SU-DHL-6 (cell line): ENCODE data around the gene TOM1L2.

Experiments used
- H2AFZ ChIP-seq: fragments of 200-600 bp; sonication (generic); 2 replicates; pipeline ENCODE4 v1.6.1; 2014; ENCODE audit warnings: low read depth, mild to moderate bottlenecking, moderate library complexity, mixed read lengths, antibody characterized with exemption, low read length; ENCODE audit not compliant: severe bottlenecking
- H3F3A ChIP-seq: fragments of 200-600 bp; shearing (Covaris generic); 2 replicates; pipeline ENCODE4 v1.6.0; 2016; ENCODE audit warnings: antibody characterized with exemption, mild to moderate bottlenecking; ENCODE audit not compliant: insufficient read depth
- H3K27ac ChIP-seq: fragments of 200-600 bp; sonication (generic); 2 replicates; pipeline ENCODE4 v1.5.1; 2016; ENCODE audit warnings: low read depth, mild to moderate bottlenecking, low read length, moderate library complexity, mixed read lengths
- H3K27me3 ChIP-seq: fragments of 200-600 bp; sonication (generic), shearing (Covaris generic); 2 replicates; pipeline ENCODE4 v1.6.0; 2014; ENCODE audit warnings: mild to moderate bottlenecking, low read length
- H3K36me3 ChIP-seq: fragments of 200-600 bp; sonication (generic); 2 replicates; pipeline ENCODE4 v1.6.1; 2014; ENCODE audit warnings: mild to moderate bottlenecking, low read length, mixed read lengths
- H3K4me2 ChIP-seq: fragments of 300-600, 200-600 bp; shearing (Covaris generic), sonication (generic); 2 replicates; pipeline ENCODE4 v1.6.0; 2014; ENCODE audit warnings: low read length, low read depth, mild to moderate bottlenecking; ENCODE audit not compliant: poor library complexity, severe bottlenecking
- H3K4me3 ChIP-seq: fragments of 200-600 bp; sonication (generic); 2 replicates; pipeline ENCODE4 v1.5.1; 2014; ENCODE audit warnings: antibody characterized with exemption, low read length, mild to moderate bottlenecking, mixed read lengths; ENCODE audit not compliant: insufficient read depth, poor library complexity, severe bottlenecking
- H3K79me2 ChIP-seq: fragments of 200-600 bp; sonication (generic); 2 replicates; pipeline ENCODE4 v1.6.1; 2014; ENCODE audit warnings: mild to moderate bottlenecking, low read length, moderate library complexity; ENCODE audit not compliant: insufficient read depth
- H3K9ac ChIP-seq: fragments of 200-600 bp; sonication (generic); 2 replicates; pipeline ENCODE4 v1.7.0; 2014; ENCODE audit warnings: mild to moderate bottlenecking, low read length
- H3K9me2 ChIP-seq: fragments of 200-600 bp; sonication (generic); replicated peaks from 2 replicates; pipeline ENCODE4 v1.6.1; 2014; ENCODE audit warnings: low read length; ENCODE audit not compliant: insufficient read depth
- H3K9me3 ChIP-seq: fragments of 200-600 bp; sonication (generic); 2 replicates; pipeline ENCODE4 v1.6.1; 2014; ENCODE audit warnings: low read length, mixed read lengths; ENCODE audit not compliant: insufficient read depth
- H4K20me1 ChIP-seq: fragments of 200-600 bp; sonication (generic); 2 replicates; pipeline ENCODE4 v1.6.1; 2014; ENCODE audit warnings: low read depth, mild to moderate bottlenecking, antibody characterized with exemption, low read length, moderate library complexity, mixed read lengths
- EZH2phosphoT487 ChIP-seq: fragments of 200-600 bp; sonication (generic), shearing (Covaris generic); conservative IDR thresholded peaks from 2 replicates; pipeline ENCODE4 v1.6.1; 2018; ENCODE audit warnings: mild to moderate bottlenecking, antibody characterized with exemption, low read length, moderate library complexity, mixed read lengths
- TF ChIP-seq, protein P1 (sequence below): fragments of 200-600 bp; sonication (generic); IDR thresholded peaks from one replicate; pipeline ENCODE4 v1.5.1; 2017; ENCODE audit warnings: antibody characterized with exemption, mild to moderate bottlenecking, low read length, moderate library complexity; ENCODE audit not compliant: insufficient read depth, poor library complexity, severe bottlenecking

TOM1L2 gene

DNA sequence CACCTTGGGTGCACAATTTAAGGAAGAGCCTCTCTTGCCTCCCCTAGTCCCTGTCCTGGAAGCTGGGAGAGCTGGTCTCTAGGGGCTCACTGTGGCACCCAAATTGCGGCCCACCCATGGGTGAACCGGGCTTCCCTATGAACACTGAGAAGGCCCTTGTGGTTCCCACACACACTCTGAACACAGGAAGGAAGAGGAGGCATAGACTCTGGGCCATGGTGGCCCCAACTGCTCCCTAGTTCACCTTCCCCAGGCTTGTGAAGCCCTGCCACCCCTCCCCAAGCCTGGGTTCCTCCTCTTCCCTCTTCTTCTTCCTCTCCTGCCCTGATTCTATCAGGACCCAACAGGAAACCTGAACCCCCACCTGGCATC, 145.9 kb downstream of the TOM1L2 start:
- H3K4me2 ChIP-seq = no peak overlapping the region
- TF ChIP-seq, protein P1, sequence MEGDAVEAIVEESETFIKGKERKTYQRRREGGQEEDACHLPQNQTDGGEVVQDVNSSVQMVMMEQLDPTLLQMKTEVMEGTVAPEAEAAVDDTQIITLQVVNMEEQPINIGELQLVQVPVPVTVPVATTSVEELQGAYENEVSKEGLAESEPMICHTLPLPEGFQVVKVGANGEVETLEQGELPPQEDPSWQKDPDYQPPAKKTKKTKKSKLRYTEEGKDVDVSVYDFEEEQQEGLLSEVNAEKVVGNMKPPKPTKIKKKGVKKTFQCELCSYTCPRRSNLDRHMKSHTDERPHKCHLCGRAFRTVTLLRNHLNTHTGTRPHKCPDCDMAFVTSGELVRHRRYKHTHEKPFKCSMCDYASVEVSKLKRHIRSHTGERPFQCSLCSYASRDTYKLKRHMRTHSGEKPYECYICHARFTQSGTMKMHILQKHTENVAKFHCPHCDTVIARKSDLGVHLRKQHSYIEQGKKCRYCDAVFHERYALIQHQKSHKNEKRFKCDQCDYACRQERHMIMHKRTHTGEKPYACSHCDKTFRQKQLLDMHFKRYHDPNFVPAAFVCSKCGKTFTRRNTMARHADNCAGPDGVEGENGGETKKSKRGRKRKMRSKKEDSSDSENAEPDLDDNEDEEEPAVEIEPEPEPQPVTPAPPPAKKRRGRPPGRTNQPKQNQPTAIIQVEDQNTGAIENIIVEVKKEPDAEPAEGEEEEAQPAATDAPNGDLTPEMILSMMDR = no peak
- no peak for TF ChIP-seq EZH2phosphoT487
- no peaks in the 10 kb centered on the region for H3K36me3 ChIP-seq
- no peaks in the 10 kb centered on the region for H4K20me1 ChIP-seq
- H3K27ac ChIP-seq = peak overlapping the region; percentile 26; the same call in 1 of the 2 replicates
- H3K4me3 ChIP-seq = no peak overlapping the region
- no peak overlapping the region for H3K9ac ChIP-seq
- peaks cover 4% of the 10 kb centered on the region; the same call in 1 of the 2 replicates for H3F3A ChIP-seq
- H2AFZ ChIP-seq = no peak overlapping the region
- no peaks in the 10 kb centered on the region for H3K9me2 ChIP-seq
- H3K9me3 ChIP-seq = no peaks in the 10 kb centered on the region
- H3K79me2 ChIP-seq = peaks cover 39% of the 10 kb centered on the region
- no peaks in the 10 kb centered on the region for H3K27me3 ChIP-seq

DNA sequence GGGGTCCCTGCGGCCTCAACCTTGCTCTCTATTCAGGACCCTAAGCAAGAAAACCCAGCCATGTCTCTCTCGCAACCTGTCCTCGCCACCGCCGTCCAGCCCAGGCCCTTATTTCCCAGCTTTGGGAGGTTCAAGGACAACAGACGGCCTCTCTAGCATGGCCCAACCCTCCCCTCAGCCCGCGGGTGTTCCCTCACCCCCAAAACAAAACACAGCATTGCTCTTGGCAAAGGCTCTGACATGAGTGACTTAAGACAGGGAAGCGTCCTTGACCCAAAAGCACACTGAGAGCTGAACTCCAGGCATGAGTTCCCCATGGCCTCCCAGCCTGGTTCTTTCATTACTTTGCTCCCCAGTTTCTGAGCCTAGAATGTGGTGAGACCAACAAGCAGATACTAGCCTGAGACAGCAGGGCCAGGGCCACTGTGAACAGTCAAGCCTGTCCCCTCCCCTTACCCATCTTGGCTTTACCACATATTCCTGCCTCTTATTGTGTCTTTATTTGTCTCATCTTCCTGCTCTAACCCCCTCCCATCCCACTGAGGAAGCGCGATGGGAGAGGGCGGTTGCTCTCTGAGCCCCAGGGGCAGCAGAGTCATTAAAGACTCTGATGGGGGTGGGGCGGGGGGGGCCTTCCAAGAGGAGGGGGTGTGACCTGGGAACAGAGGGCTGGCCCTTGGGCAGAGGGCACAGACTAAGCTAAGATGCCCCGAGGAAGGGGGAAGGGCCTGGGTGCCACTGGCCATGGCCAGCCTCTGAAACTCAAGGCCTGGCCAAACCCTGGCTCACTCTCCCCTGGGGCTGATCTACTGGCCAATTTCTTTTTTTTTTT, 147.2 kb downstream of the TOM1L2 start:
- H3K4me3 ChIP-seq = no peak overlapping the region
- H3K36me3 ChIP-seq = no peaks in the 10 kb centered on the region

DNA sequence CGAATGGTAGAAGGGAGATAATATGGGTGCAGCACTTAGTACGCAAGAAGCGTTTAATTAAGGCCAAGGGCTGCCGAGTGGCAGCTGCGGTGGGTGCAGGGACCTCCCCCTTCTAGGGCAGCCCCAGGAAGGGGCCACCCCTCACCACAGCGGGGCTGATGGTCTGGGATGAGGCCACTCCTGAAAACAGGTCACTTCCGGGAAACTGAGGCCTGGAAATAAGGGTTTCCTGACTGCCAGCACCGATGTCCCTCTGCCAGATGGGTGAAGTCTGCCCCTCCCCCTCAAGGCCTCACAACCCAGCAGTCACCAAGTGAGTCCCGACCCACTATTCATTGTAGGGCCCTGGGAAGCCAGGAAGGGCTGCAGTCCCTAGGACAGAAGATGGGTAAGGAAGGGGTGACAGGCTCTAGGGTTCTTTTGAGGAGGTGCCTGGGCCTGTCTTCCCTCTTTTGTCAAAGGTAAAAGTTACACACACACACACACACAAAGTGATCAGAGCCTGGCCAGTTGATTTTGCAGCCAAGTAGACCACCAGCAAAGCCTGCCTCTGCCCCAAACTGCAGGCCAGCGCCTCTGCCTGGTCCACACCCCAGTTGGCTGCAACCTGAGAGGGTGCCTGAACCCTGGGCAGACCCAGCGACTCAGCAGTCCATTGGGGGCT, 147.9 kb downstream of the TOM1L2 start:
- Histone ChIP-seq H3K27me3 (no peaks in the 10 kb centered on the region), H3K27ac (peak overlapping the region; percentile 81), H2AFZ (no peak overlapping the region), H3F3A (peaks cover 4% of the 10 kb centered on the region; the same call in 1 of the 2 replicates), H4K20me1 (no peaks in the 10 kb centered on the region), H3K36me3 (no peaks in the 10 kb centered on the region), H3K79me2 (peaks cover 29% of the 10 kb centered on the region), H3K9me3 (no peaks in the 10 kb centered on the region), H3K4me3 (peak overlapping the region; percentile 33), H3K4me2 (peak overlapping the region; percentile 58), H3K9me2 (no peaks in the 10 kb centered on the region), H3K9ac (peak overlapping the region; percentile 47)
- no peak for TF ChIP-seq EZH2phosphoT487
- TF ChIP-seq, protein P1 = no peak

More for the DNA sequence above, 147.2 kb downstream of the TOM1L2 start:
- peak overlapping the region; percentile 81 for H3K27ac ChIP-seq
- H3K27me3 ChIP-seq = no peaks in the 10 kb centered on the region
- no peaks in the 10 kb centered on the region for H3K9me2 ChIP-seq
- no peaks in the 10 kb centered on the region for H3K9me3 ChIP-seq
- H4K20me1 ChIP-seq = no peaks in the 10 kb centered on the region
- H3F3A ChIP-seq = peaks cover 4% of the 10 kb centered on the region; the same call in 1 of the 2 replicates
- H3K4me2 ChIP-seq = no peak overlapping the region
- peaks cover 30% of the 10 kb centered on the region for H3K79me2 ChIP-seq
- H3K9ac ChIP-seq = no peak overlapping the region
- H2AFZ ChIP-seq = no peak overlapping the region
- TF ChIP-seq, protein P1 = no peak
- TF ChIP-seq EZH2phosphoT487 = no peak
